NT2/D1 (cell line): ENCODE results near the gene DDX24.

Source experiments
- DNase-seq: peaks from one replicate; pipeline ENCODE4 v3.0.0-alpha.2; 2011; ENCODE audit warnings: low read depth, low spot score
- H3K27me3 ChIP-seq: 2 replicates; pipeline ENCODE4 v1.6.0; 2011; ENCODE audit warnings: mild to moderate bottlenecking; ENCODE audit not compliant: insufficient read length, insufficient read depth
- H3K36me3 ChIP-seq: 2 replicates; pipeline ENCODE4 v1.6.1; 2011; ENCODE audit warnings: mild to moderate bottlenecking, low read length, mixed read lengths; ENCODE audit not compliant: insufficient read depth, insufficient read length
- H3K4me1 ChIP-seq: 2 replicates; pipeline ENCODE4 v1.5.1; 2011; ENCODE audit not compliant: insufficient read depth, insufficient read length
- H3K4me3 ChIP-seq: 2 replicates; pipeline ENCODE4 v1.5.1; 2011; ENCODE audit warnings: low read depth; ENCODE audit not compliant: insufficient read length
- H3K9ac ChIP-seq: 2 replicates; pipeline ENCODE4 v1.6.0; 2011; ENCODE audit warnings: low read depth; ENCODE audit not compliant: insufficient read length
- H3K9me3 ChIP-seq: 2 replicates; pipeline ENCODE4 v1.5.1; 2011; ENCODE audit warnings: mild to moderate bottlenecking, low read length; ENCODE audit not compliant: insufficient read depth
- SUZ12 ChIP-seq: IDR thresholded peaks from 2 replicates; pipeline ENCODE4 v1.6.1; 2011; ENCODE audit not compliant: insufficient read length, insufficient read depth; ENCODE audit errors: extremely low read depth
- YY1 ChIP-seq: IDR thresholded peaks from 2 replicates; pipeline ENCODE4 v1.6.1; 2011; ENCODE audit not compliant: insufficient read length, insufficient read depth
- ZNF274 ChIP-seq: IDR thresholded peaks from 2 replicates; pipeline ENCODE4 v1.6.1; 2011; ENCODE audit warnings: mild to moderate bottlenecking, low read depth, low read length

DDX24 gene

GRCh38 chr14:94104731-94105130 is 23.7 kb upstream of the DDX24 start:
- Histone ChIP-seq H3K9ac (no peak overlapping the region), H3K27me3 (no peaks in the 10 kb centered on the region), H3K4me1 (peaks cover under 1% of the 10 kb centered on the region), H3K36me3 (peaks cover 23% of the 10 kb centered on the region), H3K4me3 (no peak overlapping the region), H3K9me3 (no peaks in the 10 kb centered on the region)
- no peak for DNase-seq
- no peak for TF ChIP-seq YY1
- TF ChIP-seq ZNF274: no peak
- TF ChIP-seq SUZ12: no peak

GRCh38 chr14:94103554-94104150 is 22.6 kb upstream of the DDX24 start:
- H3K9me3 ChIP-seq: no peaks in the 10 kb centered on the region
- H3K9ac ChIP-seq: no peak overlapping the region
- H3K4me1 ChIP-seq: no peaks in the 10 kb centered on the region
- no peak overlapping the region for H3K4me3 ChIP-seq
- H3K36me3 ChIP-seq: peaks cover 28% of the 10 kb centered on the region
- no peak for TF ChIP-seq YY1
- TF ChIP-seq SUZ12: no peak
- no peak for TF ChIP-seq ZNF274
- H3K27me3 ChIP-seq: no peaks in the 10 kb centered on the region
- no peak for DNase-seq

DNA sequence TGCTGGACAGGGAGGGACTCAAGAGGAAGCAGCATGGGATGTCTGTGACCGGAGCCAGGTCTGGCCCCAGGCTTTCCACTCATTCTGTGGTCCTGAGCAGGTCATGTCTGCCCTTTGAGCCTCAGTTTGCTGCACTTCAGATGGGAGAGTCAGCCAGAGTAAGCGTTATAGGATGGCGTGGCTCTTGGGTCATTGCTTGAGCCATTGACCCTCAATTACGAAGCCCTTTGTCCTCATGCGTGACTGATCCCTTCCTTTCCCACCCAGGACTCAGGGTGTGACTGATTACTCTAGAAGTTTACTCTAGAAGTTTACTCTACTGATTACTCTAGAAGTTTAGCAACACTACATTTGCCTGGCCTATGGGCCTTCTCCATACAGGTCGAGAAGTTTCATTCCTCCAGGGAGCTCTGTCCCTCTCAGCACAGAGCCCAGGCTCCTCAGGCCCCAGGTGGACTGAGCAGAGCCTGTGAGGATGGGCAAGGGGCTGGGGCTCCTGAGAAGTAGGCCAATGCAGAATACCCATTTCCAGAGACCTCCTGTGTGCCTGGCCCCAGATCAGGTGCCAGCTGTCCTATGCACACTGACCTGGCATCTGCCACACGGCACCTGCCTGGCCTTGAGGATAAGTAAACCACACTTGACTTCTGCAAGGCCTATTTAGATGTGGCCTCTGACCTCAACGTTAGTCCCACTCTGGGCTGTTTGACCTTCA is 21.9 kb upstream of the DDX24 start:
- TF ChIP-seq YY1: no peak
- no peak for TF ChIP-seq ZNF274
- Histone ChIP-seq H3K27me3 (no peaks in the 10 kb centered on the region), H3K36me3 (peaks cover 35% of the 10 kb centered on the region), H3K4me1 (no peaks in the 10 kb centered on the region), H3K9me3 (no peaks in the 10 kb centered on the region), H3K9ac (no peak overlapping the region), H3K4me3 (no peak overlapping the region)
- DNase-seq: no peak

DNA sequence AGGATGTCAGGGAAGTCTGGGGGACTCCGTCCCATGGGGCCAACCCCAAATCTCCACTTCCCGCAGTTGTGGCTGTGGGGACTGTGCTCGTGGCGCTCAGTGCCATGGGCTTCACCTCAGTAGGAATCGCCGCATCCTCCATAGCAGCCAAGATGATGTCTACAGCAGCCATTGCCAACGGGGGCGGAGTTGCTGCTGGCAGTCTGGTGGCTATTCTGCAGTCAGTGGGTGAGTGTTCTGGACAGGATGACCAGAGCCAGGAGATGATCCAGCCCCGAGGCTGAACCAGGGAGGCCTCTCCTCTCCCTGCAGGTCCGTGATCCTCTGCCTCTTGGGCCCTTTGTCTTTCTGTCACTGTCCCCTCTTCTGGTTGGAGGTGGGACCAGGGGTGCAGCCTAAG is 20.7 kb upstream of the DDX24 start:
- TF ChIP-seq SUZ12 (no peak), ZNF274 (no peak), YY1 (no peak)
- DNase-seq: no peak
- H3K4me1 ChIP-seq: no peaks in the 10 kb centered on the region
- H3K27me3 ChIP-seq: no peaks in the 10 kb centered on the region
- H3K36me3 ChIP-seq: peaks cover 44% of the 10 kb centered on the region
- no peaks in the 10 kb centered on the region for H3K9me3 ChIP-seq
- no peak overlapping the region for H3K9ac ChIP-seq
- H3K4me3 ChIP-seq: no peak overlapping the region

- TF ChIP-seq YY1: no peak
- TF ChIP-seq ZNF274: no peak
- TF ChIP-seq SUZ12: no peak
- Histone ChIP-seq H3K27me3 (no peaks in the 10 kb centered on the region), H3K9ac (no peak overlapping the region), H3K4me3 (no peak overlapping the region), H3K4me1 (no peaks in the 10 kb centered on the region), H3K9me3 (no peaks in the 10 kb centered on the region), H3K36me3 (peaks cover 46% of the 10 kb centered on the region)
- no peak for DNase-seq
These were observed 19.8 kb upstream of the DDX24 start for GRCh38 chr14:94100847-94101246.

DNA sequence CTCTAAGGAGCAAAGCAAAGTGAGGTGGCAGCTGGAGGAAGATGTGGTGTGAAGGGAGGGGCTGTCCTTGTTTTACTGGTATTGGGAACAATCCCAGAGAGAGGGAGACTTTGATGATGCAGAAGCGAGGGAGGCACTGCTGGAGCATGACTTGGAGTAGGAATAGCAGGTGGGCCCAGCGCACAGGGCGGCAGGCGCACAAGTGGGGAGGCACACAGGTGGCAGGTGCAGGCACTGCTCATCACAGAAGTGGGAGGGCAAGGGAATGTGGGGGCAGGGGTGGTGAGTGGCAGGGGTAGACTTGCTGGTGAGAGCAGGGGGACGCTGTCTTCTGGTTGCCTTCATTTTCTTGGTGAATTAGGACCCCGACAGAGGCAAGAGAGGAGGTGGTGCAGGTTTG is 18.0 kb upstream of the DDX24 start:
- TF ChIP-seq ZNF274: no peak
- TF ChIP-seq SUZ12: no peak
- TF ChIP-seq YY1: no peak
- no peaks in the 10 kb centered on the region for H3K27me3 ChIP-seq
- no peaks in the 10 kb centered on the region for H3K4me1 ChIP-seq
- H3K4me3 ChIP-seq: no peak overlapping the region
- peaks cover 46% of the 10 kb centered on the region for H3K36me3 ChIP-seq
- H3K9me3 ChIP-seq: no peaks in the 10 kb centered on the region
- no peak overlapping the region for H3K9ac ChIP-seq
- no peak for DNase-seq

DNA sequence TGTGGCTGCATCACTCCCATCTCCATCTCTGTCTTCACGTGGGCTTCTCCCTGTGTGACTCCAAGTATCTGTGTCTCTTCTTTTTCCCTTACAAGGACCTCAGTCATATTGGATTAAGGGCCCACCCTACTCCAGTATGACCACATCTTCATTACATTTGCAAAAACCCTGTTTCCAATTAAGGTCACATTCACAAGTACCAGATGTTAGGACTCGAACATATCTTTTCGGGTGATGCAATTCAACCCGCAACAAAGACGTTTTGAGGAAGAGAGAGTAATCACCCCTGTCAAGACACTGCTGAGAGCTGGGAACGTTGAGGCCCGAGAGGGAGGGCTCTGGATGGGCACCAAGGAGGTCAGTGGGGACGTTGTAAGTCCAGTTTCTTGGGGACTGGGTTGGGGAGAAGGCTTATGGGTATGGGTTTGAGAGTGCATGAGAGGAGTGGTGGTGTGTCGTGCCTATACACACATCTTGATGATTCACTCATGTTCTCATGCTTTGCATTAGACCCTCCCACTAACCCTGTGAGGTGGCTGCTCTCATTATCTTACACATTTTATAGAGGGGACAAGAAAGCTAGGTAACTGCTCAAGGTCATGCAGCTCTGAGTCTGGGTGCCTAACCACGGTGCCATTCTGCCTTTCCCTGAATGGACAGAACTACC is 17.5 kb upstream of the DDX24 start:
- Histone ChIP-seq H3K27me3 (no peaks in the 10 kb centered on the region), H3K9ac (no peak overlapping the region), H3K9me3 (no peaks in the 10 kb centered on the region), H3K4me3 (no peak overlapping the region), H3K36me3 (peaks cover 41% of the 10 kb centered on the region), H3K4me1 (no peaks in the 10 kb centered on the region)
- DNase-seq: no peak
- no peak for TF ChIP-seq SUZ12
- TF ChIP-seq YY1: no peak
- TF ChIP-seq ZNF274: no peak
